ENCODE data around the gene CLHC1.
"Not testable (repeated sequence)": the region's sequence is repeated elsewhere in the genome, so short reads cannot be mapped to it uniquely, and the experiment has no call there.

Gene CLHC1

DNA sequence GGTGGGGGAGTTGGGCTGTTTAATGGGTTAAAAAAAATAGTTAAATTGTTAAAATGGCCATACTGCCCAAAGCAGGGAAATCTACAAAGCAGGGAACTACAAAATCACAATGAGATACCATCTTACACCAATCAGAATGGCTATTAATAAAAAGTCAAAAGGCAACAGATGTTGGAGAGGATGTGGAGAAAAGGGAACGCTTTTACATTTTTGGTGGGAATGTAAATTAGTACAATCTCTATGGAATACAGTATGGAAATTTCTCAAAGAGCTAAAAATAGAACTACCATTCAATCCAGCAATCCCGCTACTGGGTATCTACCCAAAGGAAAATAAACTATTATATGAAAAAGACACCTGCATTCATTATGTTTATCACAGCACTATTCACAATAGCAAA, 27.1 kb downstream of the CLHC1 start:
- TF ChIP-seq, protein P1, sequence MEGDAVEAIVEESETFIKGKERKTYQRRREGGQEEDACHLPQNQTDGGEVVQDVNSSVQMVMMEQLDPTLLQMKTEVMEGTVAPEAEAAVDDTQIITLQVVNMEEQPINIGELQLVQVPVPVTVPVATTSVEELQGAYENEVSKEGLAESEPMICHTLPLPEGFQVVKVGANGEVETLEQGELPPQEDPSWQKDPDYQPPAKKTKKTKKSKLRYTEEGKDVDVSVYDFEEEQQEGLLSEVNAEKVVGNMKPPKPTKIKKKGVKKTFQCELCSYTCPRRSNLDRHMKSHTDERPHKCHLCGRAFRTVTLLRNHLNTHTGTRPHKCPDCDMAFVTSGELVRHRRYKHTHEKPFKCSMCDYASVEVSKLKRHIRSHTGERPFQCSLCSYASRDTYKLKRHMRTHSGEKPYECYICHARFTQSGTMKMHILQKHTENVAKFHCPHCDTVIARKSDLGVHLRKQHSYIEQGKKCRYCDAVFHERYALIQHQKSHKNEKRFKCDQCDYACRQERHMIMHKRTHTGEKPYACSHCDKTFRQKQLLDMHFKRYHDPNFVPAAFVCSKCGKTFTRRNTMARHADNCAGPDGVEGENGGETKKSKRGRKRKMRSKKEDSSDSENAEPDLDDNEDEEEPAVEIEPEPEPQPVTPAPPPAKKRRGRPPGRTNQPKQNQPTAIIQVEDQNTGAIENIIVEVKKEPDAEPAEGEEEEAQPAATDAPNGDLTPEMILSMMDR (conservative IDR thresholded peaks at IDR 0.05; ENCODE audit: low read depth, low read length) = no peak
- DNase-seq (ENCODE audit: low read depth) = no peak
- no peak overlapping the region for H3K4me3 ChIP-seq (ENCODE audit: low read length)

DNA sequence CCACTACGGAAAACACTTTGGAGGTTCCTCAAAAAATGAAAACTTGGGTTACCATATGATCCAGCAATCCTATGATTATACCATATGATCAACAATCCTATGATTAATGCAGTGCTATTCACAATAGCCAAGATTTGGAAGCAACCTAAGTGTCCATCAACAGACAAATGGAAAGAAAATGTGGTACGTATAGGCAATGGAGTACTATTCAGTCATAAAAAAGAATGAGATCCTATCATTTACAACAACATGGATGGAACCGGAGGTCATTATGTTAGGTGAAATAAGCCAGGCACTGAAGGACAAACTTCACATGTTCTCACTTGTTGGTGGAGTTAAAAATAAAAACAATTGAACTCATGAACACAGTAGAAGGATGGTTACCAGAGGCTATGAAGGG, 27.6 kb downstream of the CLHC1 start:
- TF ChIP-seq, protein P1 (conservative IDR thresholded peaks at IDR 0.05; ENCODE audit: low read depth, low read length) = no peak
- H3K4me3 ChIP-seq (ENCODE audit: low read length) = no peak overlapping the region
- no peak for DNase-seq (ENCODE audit: low read depth)

DNA sequence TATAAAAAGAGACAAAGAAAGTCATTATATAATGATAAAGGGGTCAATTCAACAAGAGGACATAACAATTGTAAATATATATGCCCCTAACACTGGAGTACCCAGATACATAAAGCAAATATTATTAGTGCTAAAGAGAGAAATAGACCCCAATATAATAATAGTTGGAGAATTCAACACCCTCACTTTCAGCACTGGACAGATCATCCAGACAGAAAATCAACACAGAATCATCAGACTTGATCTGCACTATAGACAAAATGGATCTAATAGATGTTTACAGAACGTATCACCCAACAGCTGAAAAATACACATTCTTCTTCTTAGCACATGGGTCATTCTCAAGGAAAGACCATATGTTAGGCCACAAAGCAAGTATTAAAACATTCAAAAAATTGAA, 31.7 kb downstream of the CLHC1 start:
- H3K4me3 ChIP-seq (ENCODE audit: low read length) = no peak overlapping the region
- TF ChIP-seq, protein P1 (conservative IDR thresholded peaks at IDR 0.05; ENCODE audit: low read depth, low read length) = no peak
- no peak for DNase-seq (ENCODE audit: low read depth)

DNA sequence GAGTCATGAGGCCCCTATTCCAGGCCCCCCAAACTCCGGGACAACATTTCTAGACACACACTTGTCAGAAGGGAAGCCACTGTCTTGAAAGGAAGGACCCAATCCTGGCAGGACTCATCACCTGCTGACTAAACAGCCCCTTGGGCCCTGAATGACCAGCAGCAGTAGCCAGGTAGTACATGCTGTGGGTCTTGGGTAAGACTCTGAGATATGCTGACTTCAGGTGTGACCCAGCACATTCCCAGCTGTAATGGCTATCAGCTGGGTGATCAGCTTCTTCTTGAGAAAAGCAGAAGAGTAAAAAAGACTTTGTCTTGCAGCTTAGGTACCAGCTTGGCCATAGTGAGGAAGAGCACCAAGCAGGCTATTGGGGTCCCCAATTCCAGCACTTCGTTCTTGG, 35.6 kb downstream of the CLHC1 start:
- DNase-seq (ENCODE audit: low read depth) = no peak
- TF ChIP-seq, protein P1 (conservative IDR thresholded peaks at IDR 0.05; ENCODE audit: low read depth, low read length) = no peak

DNA sequence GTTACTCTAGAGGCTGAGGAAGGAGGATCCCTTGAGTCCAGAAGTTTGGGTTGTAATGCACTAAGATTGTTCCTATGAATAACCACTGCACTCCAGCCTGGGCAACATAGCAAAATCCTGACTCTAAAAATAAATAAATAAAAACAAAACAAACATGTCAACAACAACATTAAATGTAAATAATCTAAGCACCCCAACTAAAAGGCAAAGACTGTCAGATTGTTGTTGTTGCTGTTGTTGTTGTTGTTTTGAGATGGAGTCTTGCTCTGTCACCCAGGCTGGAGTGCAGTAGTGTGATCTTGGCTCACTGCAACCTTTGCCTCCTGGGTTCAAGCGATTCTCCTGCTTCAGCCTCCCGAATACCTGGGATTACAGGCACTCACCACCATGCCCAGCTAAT, 40.2 kb downstream of the CLHC1 start:
- not testable (repeated sequence) for H3K4me3 ChIP-seq (ENCODE audit: low read length); DNase-seq (ENCODE audit: low read depth)

More for the DNA sequence above, 35.6 kb downstream of the CLHC1 start:
- no peak overlapping the region for H3K4me3 ChIP-seq (ENCODE audit: low read length)

DNA sequence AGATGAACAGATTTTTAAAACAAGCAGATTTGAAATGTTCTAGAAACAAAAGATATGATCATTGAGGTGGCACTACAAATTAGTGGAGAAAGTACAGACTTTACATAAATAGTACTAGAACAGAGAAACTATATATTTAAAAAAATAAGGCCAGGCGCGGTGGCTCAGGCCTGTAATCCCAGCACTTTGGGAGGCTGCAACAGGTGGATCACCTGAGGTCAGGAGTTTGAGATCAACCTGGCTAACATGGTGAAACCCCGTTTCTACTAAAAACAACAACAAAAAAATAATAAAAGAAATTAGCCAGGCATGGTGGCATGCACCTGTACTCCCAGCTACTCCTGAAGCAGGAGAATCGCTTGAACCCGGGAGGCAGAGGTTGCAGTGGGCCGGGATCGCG, 45.3 kb downstream of the CLHC1 start:
- not testable (repeated sequence) for DNase-seq (ENCODE audit: low read depth); H3K4me3 ChIP-seq (ENCODE audit: low read length)

DNA sequence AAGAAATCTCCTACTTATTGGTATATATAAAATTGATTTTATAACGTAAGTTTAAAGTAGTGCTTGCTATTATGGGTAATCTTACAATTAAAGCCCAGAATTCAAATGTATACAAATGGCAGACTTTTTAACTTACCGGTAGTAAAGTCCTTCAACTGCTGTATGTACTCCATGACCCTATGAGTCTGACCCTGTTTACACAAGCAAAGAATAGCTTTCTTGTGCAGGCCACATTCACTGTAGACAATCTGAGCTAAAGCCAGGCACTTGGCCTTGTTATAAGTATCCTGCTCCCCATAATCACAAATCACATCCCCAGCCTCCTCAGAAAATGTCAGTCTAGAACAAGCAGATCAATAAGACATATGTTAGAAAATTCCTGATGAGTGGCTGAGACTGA, 51.7 kb downstream of the CLHC1 start:
- no peak for DNase-seq (ENCODE audit: low read depth)
- H3K4me3 ChIP-seq (ENCODE audit: low read length) = no peak overlapping the region
- TF ChIP-seq, protein P1 (conservative IDR thresholded peaks at IDR 0.05; ENCODE audit: low read depth, low read length) = no peak

DNA sequence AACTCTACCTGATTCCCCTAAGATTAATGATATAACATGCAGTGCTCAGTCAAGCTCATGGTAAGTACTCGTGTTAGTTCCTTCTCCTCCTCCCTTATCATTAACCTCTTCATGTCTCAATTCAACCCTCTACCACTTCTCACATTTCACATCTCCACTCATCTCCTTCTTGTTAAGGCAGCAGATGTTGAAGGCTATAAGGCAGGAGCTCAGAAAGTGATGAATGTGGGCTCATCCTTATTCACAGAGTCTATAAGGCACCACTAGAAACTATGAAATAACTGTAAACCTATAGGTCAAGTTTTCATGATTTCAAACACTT, 56.0 kb downstream of the CLHC1 start:
- H3K4me3 ChIP-seq (ENCODE audit: low read length) = no peak overlapping the region
- TF ChIP-seq, protein P1 (conservative IDR thresholded peaks at IDR 0.05; ENCODE audit: low read depth, low read length) = no peak

More for the DNA sequence above, 56.0 kb downstream of the CLHC1 start:
- no peak for DNase-seq (ENCODE audit: low read depth)
